GM18498 (cell line): ENCODE data around the gene KRTAP4-8.
"Not testable (repeated sequence)": the region's sequence is repeated elsewhere in the genome, so short reads cannot be mapped to it uniquely, and the experiment has no call there.

Experiments
- ATAC-seq: cut with Tn5 transposase; IDR thresholded peaks from one replicate; pipeline ENCODE4 v1.9.1; 2021; ENCODE audit warnings: mild to moderate bottlenecking, moderate library complexity; ENCODE audit not compliant: unreplicated experiment

KRTAP4-8 gene

DNA sequence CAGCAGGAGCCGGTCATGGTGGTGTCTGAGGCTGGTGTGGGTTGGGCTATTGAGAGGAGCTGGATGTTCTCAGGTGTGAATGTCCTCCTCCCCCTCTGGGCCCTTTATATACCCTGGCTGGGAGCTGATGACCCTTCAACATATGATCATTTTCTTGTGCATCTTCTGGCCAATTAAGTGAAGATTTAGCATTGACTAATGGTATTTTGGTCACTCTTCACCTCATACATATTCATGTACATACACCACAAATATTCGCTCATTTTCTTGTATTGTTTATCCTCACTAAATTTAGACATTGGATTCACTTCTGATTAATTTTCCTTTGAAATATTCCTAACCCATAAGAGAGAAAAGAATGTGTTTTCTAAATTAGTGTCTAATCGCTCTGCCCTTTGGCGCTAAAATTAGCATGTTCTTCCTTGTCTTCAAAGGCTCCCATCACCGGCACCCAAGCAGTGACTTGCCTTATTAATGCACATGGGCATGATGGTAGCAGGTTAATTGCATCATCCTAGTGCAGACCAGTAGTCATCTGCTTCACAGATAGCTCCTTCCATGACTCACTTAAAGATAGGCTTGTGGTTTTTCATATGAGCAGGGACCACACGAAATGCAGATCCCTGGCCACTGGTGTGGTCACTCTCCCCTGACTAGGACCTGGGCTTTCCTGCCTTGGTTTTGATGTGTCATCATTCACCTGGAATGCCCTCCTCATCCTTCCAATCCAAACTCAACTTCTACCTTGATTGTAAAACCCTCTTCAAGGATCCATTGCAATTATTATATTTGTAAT, 31.9 kb downstream of the KRTAP4-8 start, which contains the start of gene KRTAP2-4:
KRTAP2-4 (minus strand) TSS at position 51 of the 796 bp plus-strand sequence; CDS start at position 17, 34 bp downstream.
- no peak for ATAC-seq

DNA sequence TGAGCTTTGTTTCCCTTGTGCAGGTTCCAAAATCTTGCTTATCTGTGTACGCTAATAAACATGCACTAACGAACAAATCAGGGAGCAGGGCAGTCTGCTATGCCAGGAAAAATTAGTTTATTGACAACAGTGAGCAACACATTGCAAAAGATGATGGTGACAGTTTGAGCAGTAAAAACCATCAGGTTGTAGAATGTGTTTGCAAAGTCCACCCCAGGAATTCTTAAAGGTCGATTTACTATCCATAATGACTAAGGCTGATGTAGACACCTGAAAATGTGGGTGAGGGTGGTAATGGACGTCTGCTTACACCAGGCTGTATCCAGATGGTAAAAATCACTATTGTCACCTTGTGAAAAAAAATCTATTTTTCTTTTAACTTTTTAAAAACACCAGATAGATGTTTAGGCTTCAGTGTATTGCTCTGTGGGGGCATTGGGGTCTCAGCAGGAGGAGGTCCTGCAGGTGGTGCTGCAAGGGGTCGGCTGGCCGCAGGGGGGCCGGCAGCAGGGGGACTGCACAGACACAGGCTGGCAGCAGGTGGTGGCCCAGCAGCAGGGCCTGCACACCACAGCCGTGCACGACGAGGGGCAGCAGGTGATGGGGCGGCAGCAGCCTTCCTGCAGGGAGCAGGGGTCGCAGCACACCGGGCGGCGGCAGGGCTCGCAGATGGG, 32.8 kb downstream of the KRTAP4-8 start:
- ATAC-seq, result not testable (repeated sequence)

DNA sequence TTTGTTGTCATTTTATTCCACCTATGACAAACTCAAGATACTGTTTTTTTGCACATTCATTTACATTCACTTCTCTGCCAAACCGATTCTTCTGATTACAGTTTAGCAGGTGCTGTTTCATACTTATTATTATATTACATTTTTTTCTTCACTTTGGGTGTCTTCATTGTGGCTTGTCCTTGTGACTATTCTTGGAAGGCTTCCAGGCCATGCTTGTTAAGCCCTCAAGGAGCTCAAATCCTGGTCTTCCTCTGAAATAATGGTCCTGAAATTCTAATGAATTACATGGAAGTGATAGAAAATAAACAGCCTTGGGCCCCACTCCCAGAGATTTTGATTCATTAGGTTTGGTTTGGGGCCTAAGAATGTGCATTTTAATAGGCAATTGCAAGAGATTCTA, 33.6 kb downstream of the KRTAP4-8 start:
- ATAC-seq, result no peak

DNA sequence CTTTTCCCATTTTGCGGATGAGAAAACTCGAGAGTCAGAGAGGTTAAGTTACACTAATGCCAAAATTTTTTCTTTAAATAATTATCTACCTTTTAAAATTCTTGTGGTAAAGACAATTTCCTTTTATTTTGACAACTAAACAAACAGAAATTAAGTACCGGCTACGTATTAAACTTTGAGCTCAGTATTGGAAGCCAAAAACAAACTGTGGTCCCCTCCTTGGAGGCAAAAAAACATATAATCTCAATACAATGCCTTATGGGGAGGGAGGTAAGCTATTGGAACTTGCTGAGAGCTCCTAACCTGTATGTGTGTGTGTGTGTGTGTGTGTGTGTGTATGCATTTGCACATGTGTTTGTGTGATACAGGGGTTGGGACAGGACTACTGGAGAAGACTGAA, 34.5 kb downstream of the KRTAP4-8 start:
- no peak for ATAC-seq

DNA sequence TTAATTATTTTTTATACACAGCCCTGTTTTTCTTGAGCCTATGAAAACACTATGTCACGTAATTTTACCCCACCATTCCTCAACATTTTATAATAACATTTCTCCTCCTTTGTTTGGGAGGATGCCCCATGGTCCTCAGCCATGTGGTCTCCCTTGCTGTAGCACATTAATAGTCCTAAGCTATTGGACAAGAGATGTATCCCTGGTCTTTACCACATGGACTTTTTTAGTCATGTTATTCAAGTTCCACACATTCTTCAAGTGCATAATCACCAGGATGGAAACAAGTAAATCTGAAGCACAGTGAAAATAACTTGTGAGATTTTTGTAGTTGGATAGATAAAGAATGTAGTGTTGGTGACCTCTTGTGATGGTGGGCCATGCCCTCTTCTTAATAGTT, 36.0 kb downstream of the KRTAP4-8 start:
- ATAC-seq, result no peak

DNA sequence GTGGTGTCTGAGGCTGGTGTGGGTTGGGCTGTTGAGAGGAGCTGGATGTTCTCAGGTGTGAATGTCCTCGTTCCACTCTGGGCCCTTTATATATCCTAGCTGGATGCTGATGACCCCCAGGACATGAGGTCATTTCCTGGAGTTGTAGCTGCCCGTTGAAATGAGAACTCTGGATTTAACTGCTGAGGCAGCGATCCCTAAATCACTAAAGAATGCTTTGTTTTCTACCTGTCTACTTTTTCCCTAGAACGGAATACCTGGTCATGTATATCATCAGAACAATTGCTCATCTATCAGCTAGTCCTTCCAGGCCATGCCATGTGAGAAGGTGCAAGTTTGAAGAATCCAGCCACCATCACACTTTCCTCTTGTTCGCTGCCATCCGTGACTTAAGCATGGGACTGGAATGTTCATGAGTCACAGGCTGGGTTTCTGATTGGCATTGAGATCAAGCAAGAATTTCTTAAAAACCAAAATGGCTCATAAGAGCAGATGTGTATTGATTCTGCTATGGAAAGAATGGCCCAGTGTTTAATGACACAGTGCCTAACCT, 37.8 kb downstream of the KRTAP4-8 start, which contains the start of gene KRTAP2-3:
KRTAP2-3 (minus strand) TSS at position 63 of the 553 bp plus-strand sequence. CDS start 64 bp downstream, outside the sequence.
- no peak for ATAC-seq

DNA sequence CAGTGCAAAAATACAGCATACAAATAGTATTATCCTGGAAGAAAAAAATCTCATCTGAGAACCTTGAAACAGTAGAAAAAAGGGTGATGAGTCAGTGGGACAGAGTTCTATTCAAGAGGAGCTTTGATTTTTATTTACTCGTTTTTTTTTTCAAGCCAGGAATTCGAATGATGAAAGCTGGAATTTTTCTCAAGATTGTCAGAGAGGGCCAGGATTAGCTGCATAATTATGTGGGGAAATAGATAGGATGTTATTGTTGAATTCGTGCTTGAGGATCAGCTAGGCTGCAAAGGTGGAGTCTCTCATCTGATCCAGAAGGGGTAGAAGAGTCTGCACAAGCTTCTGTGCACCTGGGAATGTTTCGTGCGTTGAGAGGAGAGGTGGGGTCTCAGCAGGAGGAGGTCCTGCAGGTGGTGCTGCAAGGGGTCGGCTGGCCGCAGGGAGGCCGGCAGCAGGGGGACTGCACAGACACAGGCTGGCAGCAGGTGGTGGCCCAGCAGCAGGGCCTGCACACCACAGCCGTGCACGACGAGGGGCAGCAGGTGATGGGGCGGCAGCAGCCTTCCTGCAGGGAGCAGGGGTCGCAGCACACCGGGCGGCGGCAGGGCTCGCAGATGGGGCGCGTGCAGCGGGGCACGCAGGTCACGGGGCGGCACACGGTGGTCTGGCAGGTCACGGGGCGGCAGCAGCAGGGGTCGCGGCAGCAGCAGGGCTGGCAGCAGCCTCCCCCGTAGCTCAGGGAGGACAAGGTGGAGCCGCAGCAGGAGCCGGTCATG, 38.5 kb downstream of the KRTAP4-8 start:
- ATAC-seq, result not testable (repeated sequence)

DNA sequence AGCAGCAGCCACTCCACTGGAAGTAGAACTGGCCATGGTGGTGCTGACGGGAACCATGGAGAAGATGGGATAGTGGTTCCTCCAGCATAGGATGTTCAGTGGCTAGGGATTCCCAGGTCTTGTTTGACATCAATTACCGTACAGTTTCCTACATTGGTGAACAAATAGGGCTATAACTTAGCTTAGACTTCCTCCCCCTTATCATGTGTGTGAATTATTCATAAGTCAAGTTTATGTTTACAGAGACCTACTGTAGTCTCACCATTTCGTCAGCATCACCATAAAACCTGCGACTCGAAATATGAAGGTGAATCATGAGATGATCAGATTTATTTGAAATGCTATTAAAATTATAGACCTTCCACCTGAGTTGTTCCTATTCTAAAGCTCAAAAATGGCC, 39.2 kb downstream of the KRTAP4-8 start:
- ATAC-seq, result no peak

DNA sequence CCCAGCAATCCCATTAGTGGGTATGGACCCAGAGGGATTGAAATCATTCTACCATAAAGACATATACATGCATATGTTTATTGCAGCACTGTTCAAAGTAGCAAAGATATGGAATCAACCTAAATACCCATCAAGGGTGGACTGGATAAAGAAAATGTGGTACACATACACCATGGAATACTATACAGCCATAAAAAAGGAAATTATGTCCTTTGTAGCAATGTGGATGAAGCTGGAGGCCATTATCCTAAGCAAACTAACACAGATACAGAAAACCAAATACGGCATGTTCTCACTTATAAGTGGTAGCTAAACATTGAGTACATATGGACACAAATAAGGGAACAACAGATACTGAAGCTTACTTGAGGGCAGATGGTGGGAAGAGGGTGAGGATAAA, 40.4 kb downstream of the KRTAP4-8 start:
- ATAC-seq, result no peak

DNA sequence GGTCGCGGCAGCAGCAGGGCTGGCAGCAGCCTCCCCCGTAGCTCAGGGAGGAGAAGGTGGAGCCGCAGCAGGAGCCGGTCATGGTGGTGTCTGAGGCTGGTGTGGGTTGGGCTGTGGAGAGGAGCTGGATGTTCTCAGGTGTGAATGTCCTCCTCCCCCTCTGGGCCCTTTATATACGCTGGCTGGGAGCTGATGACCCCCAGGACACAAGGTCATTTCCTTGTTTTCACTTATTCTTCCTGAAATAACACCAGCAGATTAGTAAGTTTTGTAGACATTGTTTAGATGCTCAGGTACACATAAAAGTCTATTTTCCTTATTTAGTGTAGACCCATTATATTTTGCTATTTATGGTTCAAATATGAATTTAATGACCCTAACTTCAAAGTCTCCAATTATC, 42.8 kb downstream of the KRTAP4-8 start, which contains the start of gene KRTAP2-2:
KRTAP2-2 (minus strand) TSS at position 101 of the 400 bp plus-strand sequence; CDS start at position 82, 19 bp downstream.
- ATAC-seq, result not testable (repeated sequence)

DNA sequence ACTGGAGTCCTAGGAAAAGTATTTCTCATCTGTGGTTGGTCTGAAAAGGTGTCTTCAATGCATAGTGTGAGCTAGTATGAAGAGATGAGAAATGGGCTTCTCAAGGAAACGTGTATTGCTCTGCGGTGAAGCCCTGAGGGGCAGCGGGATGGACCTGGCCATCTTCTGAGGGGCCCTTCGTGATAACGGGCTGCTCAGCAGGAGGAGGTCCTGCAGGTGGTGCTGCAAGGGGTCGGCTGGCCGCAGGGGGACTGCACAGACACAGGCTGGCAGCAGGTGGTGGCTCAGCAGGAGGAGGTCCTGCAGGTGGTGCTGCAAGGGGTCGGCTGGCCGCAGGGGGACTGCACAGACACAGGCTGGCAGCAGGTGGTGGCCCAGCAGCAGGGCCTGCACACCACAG, 43.4 kb downstream of the KRTAP4-8 start:
- not testable (repeated sequence) for ATAC-seq

DNA sequence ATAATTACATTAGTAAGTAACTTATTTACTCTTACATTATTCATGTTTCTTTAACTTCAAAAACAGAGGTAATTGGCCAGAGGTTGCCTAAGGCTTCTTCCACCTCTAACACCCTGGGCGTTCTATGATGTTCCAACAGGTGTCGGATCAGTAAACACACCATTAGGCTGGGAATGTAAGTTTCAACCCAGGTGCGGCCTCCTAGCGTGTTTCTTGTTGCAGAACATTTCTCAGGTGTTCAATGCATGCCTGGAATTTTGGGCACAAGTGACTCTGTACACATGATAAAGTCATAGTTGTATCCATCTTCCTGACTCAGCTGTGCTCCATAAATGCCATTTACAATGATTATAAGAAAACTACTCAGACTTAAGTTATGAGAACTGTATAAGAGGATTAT, 43.9 kb downstream of the KRTAP4-8 start:
- no peak for ATAC-seq

DNA sequence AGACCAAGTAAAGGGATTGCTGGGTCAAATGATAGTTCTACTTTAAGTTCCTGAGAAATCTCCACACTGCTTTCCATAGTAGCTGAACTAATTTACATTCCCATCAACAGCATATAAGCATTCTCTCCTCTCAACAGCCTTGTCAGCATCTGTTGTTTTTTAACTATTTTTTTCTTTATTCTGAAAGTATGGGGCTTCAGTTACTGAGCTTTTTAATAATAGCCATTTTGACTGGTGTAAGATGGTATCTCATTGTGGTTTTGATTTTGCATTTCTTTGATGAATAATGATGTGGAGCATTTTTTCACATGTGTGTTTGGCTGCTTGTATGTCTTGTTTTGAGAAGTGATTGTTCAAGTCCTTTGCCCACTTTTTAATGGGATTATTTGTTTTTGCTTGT, 45.4 kb downstream of the KRTAP4-8 start:
- no peak for ATAC-seq

DNA sequence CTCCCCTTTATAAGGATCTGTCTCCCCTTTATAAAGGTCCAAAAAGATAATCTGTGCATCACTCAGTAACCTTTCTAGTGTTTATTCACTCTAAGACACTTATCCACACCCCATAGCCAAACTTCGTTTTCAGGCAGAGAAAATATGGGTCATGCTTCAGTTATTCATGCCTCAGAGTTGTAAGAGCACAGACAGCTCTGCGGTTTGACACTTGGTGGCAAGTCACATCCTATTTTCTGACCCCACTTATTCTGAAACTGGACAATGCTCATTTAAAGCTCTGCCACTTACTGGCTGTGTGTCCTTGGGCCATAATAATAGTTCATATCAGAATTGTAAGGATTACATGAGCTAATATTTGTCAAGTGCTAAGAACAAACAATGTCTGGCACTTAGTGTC, 48.8 kb downstream of the KRTAP4-8 start:
- ATAC-seq, result no peak

DNA sequence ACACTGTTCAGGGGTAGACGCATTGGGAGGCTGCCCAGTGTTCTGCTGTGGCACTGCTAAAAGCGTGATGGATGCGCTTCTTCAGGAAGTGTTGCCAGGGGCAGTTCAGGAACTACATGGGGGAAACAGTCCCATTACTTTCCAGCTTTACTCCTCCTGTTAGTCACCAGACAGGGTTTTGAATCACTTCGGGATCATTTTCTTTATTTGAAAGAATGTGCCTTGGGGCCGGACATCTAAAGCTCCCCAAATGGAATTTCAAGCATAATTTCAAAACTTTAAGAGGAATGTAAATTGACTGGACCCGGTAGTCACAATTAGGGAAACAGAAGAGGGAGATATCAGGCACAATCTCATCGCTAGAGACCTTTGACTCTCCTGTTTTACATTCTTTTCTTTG, 49.5 kb downstream of the KRTAP4-8 start:
- no peak for ATAC-seq
